Colonic mucosa (tissue), 4 donors: ENCODE results near the gene TRPC3. TPM values are rescaled to one million over a fixed set of nuclear protein-coding genes. Genes with fewer than 3 reads are reported as not detected.

Experiments
- DNase-seq: peaks from one replicate; pipeline ENCODE4 v3.0.0-alpha.2; 2020
- H3K27ac ChIP-seq: fragments of 200-600 bp; one replicate; pipeline ENCODE4 v1.8.0; 2021
- H3K27me3 ChIP-seq: fragments of 200-600 bp; one replicate; pipeline ENCODE4 v1.8.0; 2021
- H3K36me3 ChIP-seq: fragments of 200-600 bp; one replicate; pipeline ENCODE4 v1.8.0; 2021
- H3K4me1 ChIP-seq: fragments of 200-600 bp; one replicate; pipeline ENCODE4 v1.8.0; 2021; ENCODE audit warnings: mild to moderate bottlenecking
- H3K4me3 ChIP-seq: fragments of 200-600 bp; one replicate; pipeline ENCODE4 v1.8.0; 2021
- H3K9ac ChIP-seq, 2 donors: one replicate each; pipeline ENCODE4 v1.7.0; 2013; ENCODE audit warnings: control low read depth in 2 of 2, low read depth in 2 of 2, low read length in 2 of 2
- H3K9me3 ChIP-seq: fragments of 200-600 bp; one replicate; pipeline ENCODE4 v1.8.0; 2021
- intact Hi-C: fragments of 100-400 bp; cut with DNase I; formaldehyde crosslinking; loops from one replicate; pipeline ENCODE4 v1.14.1; 2022
- total RNA-seq, 2 donors: library from RNA; stranded (reverse); fragmentation: NEBNext Ultra II Directional in 1 of 2; extraction: Animal tissue kit (Norgen Biotek cat#: 25700) in 1 of 2; gene quantifications; one replicate each; pipeline ENCODE4 v1.2.1, GENCODE V29; 2021
- TF ChIP-seq, protein P1 (sequence below): fragments of 200-600 bp; IDR thresholded peaks from one replicate; pipeline ENCODE4 v1.8.0; 2022; ENCODE audit warnings: antibody characterized with exemption, mild to moderate bottlenecking
- donor health status: healthy.
- donor health status: DM: no; HTN: no; CAD: no.
- donor health status: DM: no; HTN: no; CAD: no.

Gene TRPC3
- total RNA-seq, 2 donors from 2014 or later, result 0.15 TPM; not detected in 1

DNA sequence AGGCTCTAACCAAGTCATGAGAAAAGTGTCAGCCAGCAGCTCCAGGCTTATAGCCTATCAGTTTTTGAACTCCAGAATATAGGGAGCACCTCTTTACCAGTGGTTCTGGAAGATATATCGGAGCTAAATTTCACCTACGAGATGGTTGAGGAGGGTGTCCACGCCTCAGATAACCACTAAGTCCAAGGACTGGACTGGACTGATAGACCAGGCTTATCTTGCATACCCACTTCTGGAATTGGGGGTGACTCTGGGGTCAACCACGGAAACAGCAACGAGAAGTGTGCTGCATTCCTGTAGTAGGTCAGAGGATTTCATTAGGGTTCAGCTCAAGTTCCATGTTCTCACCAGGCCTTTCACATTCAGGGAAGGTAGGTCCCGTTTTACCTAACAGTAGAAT is 38.6 kb upstream of the TRPC3 start:
- TF ChIP-seq, protein P1, sequence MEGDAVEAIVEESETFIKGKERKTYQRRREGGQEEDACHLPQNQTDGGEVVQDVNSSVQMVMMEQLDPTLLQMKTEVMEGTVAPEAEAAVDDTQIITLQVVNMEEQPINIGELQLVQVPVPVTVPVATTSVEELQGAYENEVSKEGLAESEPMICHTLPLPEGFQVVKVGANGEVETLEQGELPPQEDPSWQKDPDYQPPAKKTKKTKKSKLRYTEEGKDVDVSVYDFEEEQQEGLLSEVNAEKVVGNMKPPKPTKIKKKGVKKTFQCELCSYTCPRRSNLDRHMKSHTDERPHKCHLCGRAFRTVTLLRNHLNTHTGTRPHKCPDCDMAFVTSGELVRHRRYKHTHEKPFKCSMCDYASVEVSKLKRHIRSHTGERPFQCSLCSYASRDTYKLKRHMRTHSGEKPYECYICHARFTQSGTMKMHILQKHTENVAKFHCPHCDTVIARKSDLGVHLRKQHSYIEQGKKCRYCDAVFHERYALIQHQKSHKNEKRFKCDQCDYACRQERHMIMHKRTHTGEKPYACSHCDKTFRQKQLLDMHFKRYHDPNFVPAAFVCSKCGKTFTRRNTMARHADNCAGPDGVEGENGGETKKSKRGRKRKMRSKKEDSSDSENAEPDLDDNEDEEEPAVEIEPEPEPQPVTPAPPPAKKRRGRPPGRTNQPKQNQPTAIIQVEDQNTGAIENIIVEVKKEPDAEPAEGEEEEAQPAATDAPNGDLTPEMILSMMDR, result no peak
- H3K4me1 ChIP-seq, result no peaks in the 10 kb centered on the region
- intact Hi-C loops, result no loop called here
- no peak overlapping the region for H3K27ac ChIP-seq
- H3K9me3 ChIP-seq, result no peaks in the 10 kb centered on the region
- H3K27me3 ChIP-seq, result no peaks in the 10 kb centered on the region
- no peak overlapping the region for H3K9ac ChIP-seq
- H3K36me3 ChIP-seq, result no peaks in the 10 kb centered on the region
- H3K4me3 ChIP-seq, result no peak overlapping the region
- no peak for DNase-seq

DNA sequence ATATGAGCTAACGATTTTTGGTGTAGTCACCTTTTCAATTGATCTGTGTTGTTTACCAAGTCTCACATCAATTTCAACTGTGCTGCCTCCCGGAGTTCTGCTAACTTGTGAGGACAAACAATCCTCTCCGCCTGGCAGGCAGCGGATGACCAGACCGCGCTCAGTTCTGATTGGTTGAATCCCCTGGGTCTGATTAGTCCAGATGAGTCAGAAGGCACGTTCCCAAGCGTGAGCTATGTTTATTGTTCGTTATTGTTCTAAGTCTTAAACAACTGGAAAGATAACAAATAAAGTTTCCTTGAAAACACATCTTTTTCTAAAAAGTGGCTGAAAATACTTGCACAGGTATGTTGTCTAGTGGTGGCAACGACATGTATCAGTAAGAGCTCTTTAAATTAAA is 37.9 kb upstream of the TRPC3 start:
- intact Hi-C loops, result no loop called here
- Histone ChIP-seq H3K27ac (no peak overlapping the region), H3K4me1 (no peaks in the 10 kb centered on the region), H3K4me3 (no peak overlapping the region), H3K9ac (no peak overlapping the region), H3K9me3 (no peaks in the 10 kb centered on the region), H3K27me3 (no peaks in the 10 kb centered on the region), H3K36me3 (no peaks in the 10 kb centered on the region)
- DNase-seq, result no peak
- TF ChIP-seq, protein P1, result no peak

DNA sequence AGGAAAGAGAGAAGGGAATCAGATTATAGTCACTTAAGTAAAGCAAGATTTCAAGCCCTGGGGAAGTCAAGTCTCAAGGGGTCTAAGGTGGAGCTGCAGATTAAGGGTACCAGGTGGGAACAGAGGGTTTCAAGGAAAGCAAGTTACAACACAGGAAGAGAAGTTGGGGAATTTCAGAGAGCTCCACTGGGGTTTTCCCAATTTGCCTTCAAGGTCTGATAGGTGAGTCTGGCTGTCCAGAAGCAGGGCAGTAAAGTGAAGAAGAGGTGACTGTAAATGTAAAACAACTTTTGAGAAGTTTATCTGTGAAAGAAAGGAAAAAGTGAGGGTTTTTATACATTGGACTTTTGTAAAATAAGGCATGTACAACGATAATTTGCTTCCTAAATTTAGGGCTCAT is 37.1 kb upstream of the TRPC3 start:
- intact Hi-C loops, result no loop called here
- TF ChIP-seq, protein P1, result no peak
- Histone ChIP-seq H3K9ac (no peak overlapping the region), H3K36me3 (no peaks in the 10 kb centered on the region), H3K4me3 (no peak overlapping the region), H3K27me3 (no peaks in the 10 kb centered on the region), H3K27ac (no peak overlapping the region), H3K4me1 (no peaks in the 10 kb centered on the region), H3K9me3 (no peaks in the 10 kb centered on the region)
- no peak for DNase-seq

DNA sequence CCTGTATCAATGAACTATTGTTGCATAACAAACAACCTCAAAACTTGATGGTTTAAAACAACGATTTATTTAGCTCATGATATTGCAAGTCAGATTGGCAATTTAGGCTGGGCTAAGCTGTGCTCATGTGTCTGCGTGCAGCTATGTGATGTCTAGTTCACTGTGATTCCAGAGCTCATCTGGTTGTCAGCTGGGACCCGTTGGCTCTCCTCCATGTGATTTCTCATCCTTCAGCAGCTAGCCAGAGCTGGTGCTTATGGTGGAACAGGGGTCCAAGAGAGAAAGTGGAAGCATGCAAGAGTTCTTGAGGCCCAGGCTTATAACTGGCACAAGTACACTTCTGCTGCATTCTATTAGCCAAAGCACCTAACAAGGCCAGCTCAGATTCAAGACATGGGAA is 28.8 kb upstream of the TRPC3 start:
- Histone ChIP-seq H3K36me3 (no peaks in the 10 kb centered on the region), H3K27ac (no peak overlapping the region), H3K9me3 (no peaks in the 10 kb centered on the region), H3K27me3 (no peaks in the 10 kb centered on the region), H3K4me3 (no peak overlapping the region), H3K9ac (no peak overlapping the region), H3K4me1 (no peaks in the 10 kb centered on the region)
- no peak for DNase-seq
- intact Hi-C loops, result no loop called here
- TF ChIP-seq, protein P1, result no peak

DNA sequence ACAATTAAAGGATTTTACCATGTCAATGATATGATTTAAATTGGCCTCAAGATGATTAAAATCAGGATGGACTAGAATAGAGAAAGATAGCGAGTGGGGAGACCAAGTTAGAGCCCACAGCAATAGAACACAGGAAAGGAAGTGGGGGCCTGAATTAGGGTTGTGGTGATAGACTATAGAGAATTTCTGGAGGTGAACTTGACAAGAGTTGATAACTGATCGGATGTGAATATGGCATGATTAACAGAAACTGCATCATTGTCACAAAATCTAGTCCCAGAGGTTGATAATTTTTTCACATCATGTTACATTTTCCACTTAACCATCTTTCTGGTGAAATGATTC is 26.3 kb upstream of the TRPC3 start:
- H3K4me3 ChIP-seq, result no peak overlapping the region
- no peaks in the 10 kb centered on the region for H3K9me3 ChIP-seq
- H3K27me3 ChIP-seq, result no peaks in the 10 kb centered on the region
- no peak for DNase-seq
- no peak overlapping the region for H3K9ac ChIP-seq
- intact Hi-C loops, result no loop called here
- H3K36me3 ChIP-seq, result no peaks in the 10 kb centered on the region
- no peaks in the 10 kb centered on the region for H3K4me1 ChIP-seq
- TF ChIP-seq, protein P1, result no peak
- no peak overlapping the region for H3K27ac ChIP-seq
